SIG-M5 treated with dmso at 0.1 percent for 504 hours (cell line): ENCODE data around the gene SOX6.

Experiments used
- DNase-seq: peaks from one replicate; lab custom pipeline; 2025; ENCODE audit not compliant: unreplicated experiment; lab: John Stamatoyannopoulos, UW

Gene SOX6

GRCh38 chr11:16194566-16194965 lies 161.8 kb downstream of the SOX6 start:
- no peak for DNase-seq

GRCh38 chr11:16193897-16194381 lies 162.4 kb downstream of the SOX6 start:
- DNase-seq = no peak

GRCh38 chr11:16191868-16192240 lies 164.5 kb downstream of the SOX6 start:
- DNase-seq = no peak

- DNase-seq = no peak
These were observed 165.0 kb downstream of the SOX6 start for GRCh38 chr11:16191212-16191867.

GRCh38 chr11:16186680-16187079 lies 169.7 kb downstream of the SOX6 start:
- DNase-seq = no peak

- DNase-seq = no peak
These were observed 171.3 kb downstream of the SOX6 start for GRCh38 chr11:16185042-16185441.

GRCh38 chr11:16184588-16184987 lies 171.8 kb downstream of the SOX6 start:
- peak; percentile 12 for DNase-seq

GRCh38 chr11:16182553-16182952 lies 173.8 kb downstream of the SOX6 start:
- no peak for DNase-seq

- DNase-seq = no peak
These were observed 175.5 kb downstream of the SOX6 start for GRCh38 chr11:16180868-16181267.

GRCh38 chr11:16179676-16180075 lies 176.7 kb downstream of the SOX6 start:
- DNase-seq = no peak

GRCh38 chr11:16178273-16178672 lies 178.1 kb downstream of the SOX6 start:
- DNase-seq = no peak

GRCh38 chr11:16177688-16178087 lies 178.7 kb downstream of the SOX6 start:
- DNase-seq = no peak

- DNase-seq = no peak
These were observed 182.5 kb downstream of the SOX6 start for GRCh38 chr11:16173798-16174197.

- no peak for DNase-seq
These were observed 184.5 kb downstream of the SOX6 start for GRCh38 chr11:16171882-16172281.

GRCh38 chr11:16169956-16170847 lies 186.1 kb downstream of the SOX6 start:
- DNase-seq = no peak

GRCh38 chr11:16169541-16169940 lies 186.8 kb downstream of the SOX6 start:
- DNase-seq = no peak

GRCh38 chr11:16167706-16168487 lies 188.4 kb downstream of the SOX6 start:
- no peak for DNase-seq

GRCh38 chr11:16166571-16166970 lies 189.8 kb downstream of the SOX6 start:
- DNase-seq = no peak

- no peak for DNase-seq
These were observed 196.2 kb downstream of the SOX6 start for GRCh38 chr11:16160146-16160545.

GRCh38 chr11:16158426-16158994 lies 197.8 kb downstream of the SOX6 start:
- no peak for DNase-seq

GRCh38 chr11:16157327-16157726 lies 199.0 kb downstream of the SOX6 start:
- DNase-seq = no peak
